Heart left ventricle (tissue), 16 donors: ENCODE data around the gene APLP1. TPM values are rescaled to one million over a fixed set of nuclear protein-coding genes. Genes with fewer than 3 reads are reported as not detected.

Experiments
- ATAC-seq, 4 donors: fragments of 200-7000 bp; cut with Tn5 transposase; one replicate each; pipeline ENCODE4 v1.9.1; 2020 to 2022; ENCODE audit warnings: moderate library complexity in 4 of 4, mild to moderate bottlenecking in 3 of 4, moderate number of reproducible peaks in 1 of 4
- DNase-seq, 5 donors: peaks; one replicate each; pipeline ENCODE4 v3.0.0-alpha.2; 2020
- H3K27ac ChIP-seq, 12 donors: fragments of 200-600 bp; sonication (generic) in 4 of 12; one replicate each; pipeline versions ENCODE4 v1.5.0 to v1.8.0; 2016 to 2022; ENCODE audit warnings: mild to moderate bottlenecking in 2 of 12
- H3K27me3 ChIP-seq, 9 donors: fragments of 200-600 bp; sonication (generic) in 2 of 9; one replicate each; pipeline versions ENCODE4 v1.5.1 to v1.8.0; 2016 to 2022; ENCODE audit warnings: mild to moderate bottlenecking in 3 of 9
- H3K36me3 ChIP-seq, 9 donors: fragments of 200-600 bp; sonication (generic) in 2 of 9; one replicate each; pipeline versions ENCODE4 v1.5.0 to v1.8.0; 2018 to 2022; ENCODE audit warnings: mild to moderate bottlenecking in 2 of 9
- H3K4me1 ChIP-seq, 12 donors: fragments of 200-600 bp; sonication (generic) in 4 of 12; one replicate each; pipeline versions ENCODE4 v1.5.0 to v1.8.0; 2016 to 2022; ENCODE audit warnings: mild to moderate bottlenecking in 3 of 12
- H3K4me3 ChIP-seq, 12 donors: fragments of 200-600 bp; sonication (generic) in 4 of 12; one replicate each; pipeline versions ENCODE4 v1.5.0 to v1.8.0; 2017 to 2022; ENCODE audit warnings: mild to moderate bottlenecking in 9 of 12, moderate library complexity in 4 of 12
- H3K9me3 ChIP-seq, 12 donors: fragments of 200-600 bp; sonication (generic) in 4 of 12; one replicate each; pipeline versions ENCODE4 v1.5.0 to v1.8.0; 2016 to 2022; ENCODE audit warnings: mild to moderate bottlenecking in 1 of 12
- CTCF ChIP-seq, 12 donors: fragments of 200-600 bp; sonication (generic) in 4 of 12; IDR thresholded peaks; one replicate each; pipeline versions ENCODE4 v1.5.0 to v1.8.0; 2018 to 2022; ENCODE audit warnings: antibody characterized with exemption in 12 of 12, mild to moderate bottlenecking in 5 of 12
- POLR2A ChIP-seq, 2 donors: fragments of 450-650 bp; IDR thresholded peaks; one replicate each; pipeline ENCODE4 v1.6.1; 2017; ENCODE audit warnings: antibody characterized with exemption in 2 of 2, mild to moderate bottlenecking in 2 of 2, moderate library complexity in 2 of 2
- WGBS, 4 donors: extraction: QIAGEN DNeasy Blood & Tissue Kit in 2 of 4; methylation state at CpG; one replicate each; pipeline versions ENCODE4 v1.1.5 to v1.1.7; 2013 to 2018; 5-methylcytosine and 5-hydroxymethylcytosine counted together
- intact Hi-C, 10 donors: fragments of 100-400 bp; cut with DNase I; formaldehyde crosslinking; loops; one replicate each; pipeline versions ENCODE4 v1.11.1 to v1.14.2; 2022
- polyA plus RNA-seq, 2 donors: library from polyadenylated mRNA; stranded (reverse); fragments of 200-250 nt; gene quantifications; one replicate each; pipeline ENCODE4 v1.2.3, GENCODE V29; 2013
- total RNA-seq, 9 donors: library from RNA; depleted of rRNA in 2 of 9; stranded (reverse); fragments of >200 nt in 2 of 9; fragmentation: NEBNext Ultra II Directional in 3 of 9; extraction: Animal tissue kit (Norgen Biotek cat#: 25700) in 3 of 9; gene quantifications; one replicate each; pipeline versions ENCODE4 v1.1.0 to v1.2.4, GENCODE V29; 2016 to 2023
- donor health status: ischemic (EF 13 %, LVEDD 7.1; RV severe dilation, severe dysfunction).
- donor health status: healthy with polysubstance abuse.
- donor health status: DM: no; HTN: yes; CAD: no.
- donor health status: DM: no; HTN: no; CAD: no.
- donor health status: ischemic (EF 25% LVEDD 6.9; RV normal size, moderate dysfunction).
- donor health status: ischemic (EF 25% LVEDD 5.7; RV mildly dilated, moderate dysfunction).
- donor health status: healthy.
- donor health status: DM: yes; HTN: yes; CAD: no.
- donor health status: ischemic (EF 35%, LVEDD 5.7; RV mildly dilated, moderate dysfunction).
- donor health status: nonischemic (EF 11% LVEDD 7.7; RV severe dilation, severe dysfunction).
- donor health status: DM: yes; HTN: yes; CAD: no.
- donor health status: PGD.
- donor health status: ischemic (EF 29% LVEDD 5.4; RV normal size, mild dysfunction).
- donor health status: nonischemic (EF 23%, LVEDD 6.1; RV moderate dilation, normal function).

The APLP1 gene
- total and polyA plus RNA-seq, 11 donors: 2.1 to 44.3 (median 24.9) TPM

GRCh38 chr19:35858311-35858710 is 10.1 kb upstream of the APLP1 start:
- TF ChIP-seq CTCF (IDR thresholded peaks at IDR 0.05): no peak
- TF ChIP-seq POLR2A (IDR thresholded peaks at IDR 0.05): no peak
- Histone ChIP-seq H3K9me3 (no peaks in the 10 kb centered on the region), H3K27ac (no peak overlapping the region), H3K4me1 (peaks cover 0 to 22% (median 11%) of the 10 kb centered on the region in 12 donors), H3K4me3 (no peak overlapping the region), H3K36me3 (no peaks in the 10 kb centered on the region), H3K27me3 (peaks cover 32 to 97% (median 64%) of the 10 kb centered on the region in 9 donors)
- intact Hi-C loops: no loop called here
- ATAC-seq (no peak), DNase-seq (no peak)
- WGBS, 4 donors: 70 to 87% (median 80%) methylated on average over 2 to 6 of the region's 6 CpGs

- Histone ChIP-seq H3K4me1 (peaks cover 0 to 22% (median 11%) of the 10 kb centered on the region in 12 donors), H3K9me3 (no peaks in the 10 kb centered on the region), H3K27ac (no peak overlapping the region), H3K36me3 (no peaks in the 10 kb centered on the region), H3K27me3 (peaks cover 27 to 95% (median 65%) of the 10 kb centered on the region in 9 donors), H3K4me3 (no peak overlapping the region)
- no peak for DNase-seq
- 63 to 72% (median 67%) methylated on average over 4 of the region's 4 CpGs for WGBS, 4 donors
- intact Hi-C loops: no loop called here
- TF ChIP-seq POLR2A (IDR thresholded peaks at IDR 0.05): no peak
- no peak for ATAC-seq
Measured at GRCh38 chr19:35859414-35859813, 9.0 kb upstream of the APLP1 start.

- Histone ChIP-seq H3K27ac (no peak overlapping the region), H3K36me3 (no peaks in the 10 kb centered on the region), H3K4me1 (peaks cover 0 to 22% (median 11%) of the 10 kb centered on the region in 12 donors), H3K27me3 (peaks cover 19 to 90% (median 63%) of the 10 kb centered on the region in 9 donors), H3K9me3 (no peaks in the 10 kb centered on the region), H3K4me3 (no peak overlapping the region)
- no peak for TF ChIP-seq CTCF (IDR thresholded peaks at IDR 0.05)
- TF ChIP-seq POLR2A (IDR thresholded peaks at IDR 0.05): no peak
- WGBS, 4 donors: 9 to 14% (median 12%) methylated on average over 9 to 24 of the region's 24 CpGs
- intact Hi-C loops: no loop called here
- no peak for ATAC-seq
- no peak for DNase-seq
Measured at GRCh38 chr19:35860436-35860817, 7.9 kb upstream of the APLP1 start.

GRCh38 chr19:35860818-35861639 is 7.3 kb upstream of the APLP1 start:
- DNase-seq (no peak), ATAC-seq (peak in 1 of 4 donors; percentile 27)
- Histone ChIP-seq H3K4me1 (peaks cover 0 to 18% (median 10%) of the 10 kb centered on the region in 12 donors), H3K27me3 (peaks cover 19 to 90% (median 61%) of the 10 kb centered on the region in 9 donors), H3K27ac (no peak overlapping the region), H3K4me3 (no peak overlapping the region), H3K9me3 (no peaks in the 10 kb centered on the region), H3K36me3 (no peaks in the 10 kb centered on the region)
- WGBS, 4 donors: 4 to 8% (median 8%) methylated on average over 14 to 55 of the region's 55 CpGs
- TF ChIP-seq POLR2A (IDR thresholded peaks at IDR 0.05): no peak
- TF ChIP-seq CTCF (IDR thresholded peaks at IDR 0.05): no peak
- intact Hi-C loops: no loop called here
